ENCODE results near the gene HNRNPA3.

- no peak for TF ChIP-seq NFRKB (IDR thresholded peaks at IDR 0.05)
- TF ChIP-seq SP1 (IDR thresholded peaks at IDR 0.05), result no peak
- TF ChIP-seq ELF4 (IDR thresholded peaks at IDR 0.05), result no peak
- TF ChIP-seq LEF1 (IDR thresholded peaks at IDR 0.05; ENCODE audit: borderline replicate concordance), result no peak
- TF ChIP-seq FOXK2 (IDR thresholded peaks at IDR 0.05), result no peak
- no peak for TF ChIP-seq FOXA1 (IDR thresholded peaks at IDR 0.05)
- TF ChIP-seq FOXM1 (IDR thresholded peaks at IDR 0.05; ENCODE audit: borderline replicate concordance), result no peak
- no peak for TF ChIP-seq PKNOX1 (IDR thresholded peaks at IDR 0.05)
- no peak for TF ChIP-seq BHLHE40 (IDR thresholded peaks at IDR 0.05; ENCODE audit: borderline replicate concordance)
- no peak for TF ChIP-seq ZNF384 (IDR thresholded peaks at IDR 0.05)
Observed at GRCh38 chr2:177273408-177273807, 60.8 kb downstream of the HNRNPA3 start.

Measured in HEK293T (cell line).